DOHH2 (cell line): ENCODE results near the gene CT47C1.

Experiments
- H3F3A ChIP-seq: fragments of 200-600 bp; sonication (generic), shearing (Covaris generic); 2 replicates; pipeline ENCODE4 v1.6.0; 2016; ENCODE audit warnings: antibody characterized with exemption, mild to moderate bottlenecking; ENCODE audit not compliant: control insufficient read depth, insufficient read depth
- H3K27ac ChIP-seq: fragments of 200-600 bp; sonication (generic); 2 replicates; pipeline ENCODE4 v1.5.1; 2014; ENCODE audit warnings: low read depth, mild to moderate bottlenecking, low read length, moderate library complexity
- H3K27me3 ChIP-seq: fragments of 200-600 bp; sonication (generic); 2 replicates; pipeline ENCODE4 v1.6.1; 2014; ENCODE audit warnings: mild to moderate bottlenecking, low read length, mixed read lengths; ENCODE audit not compliant: control insufficient read depth
- H3K36me3 ChIP-seq: fragments of 200-600 bp; sonication (generic); 2 replicates; pipeline ENCODE4 v1.6.1; 2014; ENCODE audit warnings: mild to moderate bottlenecking, low read length, moderate library complexity, mixed read lengths; ENCODE audit not compliant: control insufficient read depth
- H3K4me1 ChIP-seq: fragments of 200-600 bp; sonication (generic); 2 replicates; pipeline ENCODE4 v1.6.1; 2014; ENCODE audit warnings: mild to moderate bottlenecking, low read length, mixed read lengths; ENCODE audit not compliant: control insufficient read depth
- H3K4me2 ChIP-seq: fragments of 200-600 bp; sonication (generic); 2 replicates; pipeline ENCODE4 v1.6.0; 2014; ENCODE audit warnings: mild to moderate bottlenecking, low read length, moderate library complexity
- H3K4me3 ChIP-seq: fragments of 200-600 bp; sonication (generic); 2 replicates; pipeline ENCODE4 v1.5.1; 2014; ENCODE audit warnings: mild to moderate bottlenecking, low read length, mixed read lengths
- H3K79me2 ChIP-seq: fragments of 200-600 bp; sonication (generic); 2 replicates; pipeline ENCODE4 v1.6.1; 2014; ENCODE audit warnings: mild to moderate bottlenecking, low read length, mixed read lengths; ENCODE audit not compliant: control insufficient read depth
- H3K9me2 ChIP-seq: fragments of 200-600 bp; sonication (generic); replicated peaks from 2 replicates; pipeline ENCODE4 v1.6.1; 2014; ENCODE audit warnings: mild to moderate bottlenecking, low read length, mixed read lengths; ENCODE audit not compliant: control insufficient read depth
- H3K9me3 ChIP-seq: fragments of 200-600 bp; sonication (generic); 2 replicates; pipeline ENCODE4 v1.6.1; 2014; ENCODE audit warnings: antibody characterized with exemption, low read length, mixed read lengths; ENCODE audit not compliant: control insufficient read depth, insufficient read depth
- H4K20me1 ChIP-seq: fragments of 200-600 bp; sonication (generic); 2 replicates; pipeline ENCODE4 v1.6.0; 2014; ENCODE audit warnings: low read depth, mild to moderate bottlenecking, antibody characterized with exemption, low read length, moderate library complexity; ENCODE audit not compliant: control insufficient read depth, insufficient read depth
- EZH2phosphoT487 ChIP-seq: fragments of 200-600 bp; sonication (generic); IDR thresholded peaks from 2 replicates; pipeline ENCODE4 v1.6.1; 2017; ENCODE audit warnings: borderline replicate concordance, mild to moderate bottlenecking, antibody characterized with exemption, low read length, moderate library complexity, mixed read lengths
- TF ChIP-seq, protein P1 (sequence below): fragments of 200-600 bp; sonication (generic); IDR thresholded peaks from one replicate; pipeline ENCODE4 v1.5.1; 2014; ENCODE audit warnings: antibody characterized with exemption, mild to moderate bottlenecking, low read depth, low read length; ENCODE audit not compliant: poor library complexity, severe bottlenecking

The CT47C1 gene

DNA sequence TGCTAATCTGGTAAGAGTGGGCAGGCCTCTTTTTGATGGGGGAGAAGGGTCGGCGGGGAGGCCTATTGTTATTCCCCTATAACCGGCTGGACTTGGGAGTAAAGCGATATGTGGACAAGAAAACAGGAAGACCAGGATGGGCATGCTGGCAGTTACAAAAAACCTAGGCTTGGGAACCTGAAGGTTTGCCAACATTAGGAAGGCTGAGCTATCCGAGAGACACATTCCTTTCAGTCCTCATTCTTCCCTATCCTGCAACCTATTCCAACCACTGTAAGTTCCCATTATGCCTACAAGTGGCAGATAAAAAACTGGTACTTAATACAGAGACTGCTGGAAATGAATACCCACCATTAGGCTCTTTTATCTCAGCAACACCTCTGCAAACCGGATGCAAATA, 32.4 kb upstream of the CT47C1 start:
- Histone ChIP-seq H3K27ac (no peak overlapping the region), H3K36me3 (no peaks in the 10 kb centered on the region), H3K4me1 (no peaks in the 10 kb centered on the region), H4K20me1 (no peaks in the 10 kb centered on the region), H3K9me3 (no peaks in the 10 kb centered on the region), H3K4me3 (no peak overlapping the region), H3K9me2 (no peaks in the 10 kb centered on the region), H3K4me2 (no peak overlapping the region), H3F3A (no peaks in the 10 kb centered on the region), H3K79me2 (no peaks in the 10 kb centered on the region), H3K27me3 (no peaks in the 10 kb centered on the region)
- TF ChIP-seq, protein P1, sequence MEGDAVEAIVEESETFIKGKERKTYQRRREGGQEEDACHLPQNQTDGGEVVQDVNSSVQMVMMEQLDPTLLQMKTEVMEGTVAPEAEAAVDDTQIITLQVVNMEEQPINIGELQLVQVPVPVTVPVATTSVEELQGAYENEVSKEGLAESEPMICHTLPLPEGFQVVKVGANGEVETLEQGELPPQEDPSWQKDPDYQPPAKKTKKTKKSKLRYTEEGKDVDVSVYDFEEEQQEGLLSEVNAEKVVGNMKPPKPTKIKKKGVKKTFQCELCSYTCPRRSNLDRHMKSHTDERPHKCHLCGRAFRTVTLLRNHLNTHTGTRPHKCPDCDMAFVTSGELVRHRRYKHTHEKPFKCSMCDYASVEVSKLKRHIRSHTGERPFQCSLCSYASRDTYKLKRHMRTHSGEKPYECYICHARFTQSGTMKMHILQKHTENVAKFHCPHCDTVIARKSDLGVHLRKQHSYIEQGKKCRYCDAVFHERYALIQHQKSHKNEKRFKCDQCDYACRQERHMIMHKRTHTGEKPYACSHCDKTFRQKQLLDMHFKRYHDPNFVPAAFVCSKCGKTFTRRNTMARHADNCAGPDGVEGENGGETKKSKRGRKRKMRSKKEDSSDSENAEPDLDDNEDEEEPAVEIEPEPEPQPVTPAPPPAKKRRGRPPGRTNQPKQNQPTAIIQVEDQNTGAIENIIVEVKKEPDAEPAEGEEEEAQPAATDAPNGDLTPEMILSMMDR = no peak
- TF ChIP-seq EZH2phosphoT487 = no peak

GRCh38 chrX:119041175-119041574, 31.6 kb upstream of the CT47C1 start:
- Histone ChIP-seq H4K20me1 (no peaks in the 10 kb centered on the region), H3K4me1 (no peaks in the 10 kb centered on the region), H3K9me2 (no peaks in the 10 kb centered on the region), H3K27ac (no peak overlapping the region), H3F3A (no peaks in the 10 kb centered on the region), H3K36me3 (no peaks in the 10 kb centered on the region), H3K79me2 (no peaks in the 10 kb centered on the region), H3K4me3 (no peak overlapping the region), H3K4me2 (no peak overlapping the region), H3K27me3 (no peaks in the 10 kb centered on the region), H3K9me3 (no peaks in the 10 kb centered on the region)
- no peak for TF ChIP-seq EZH2phosphoT487

- Histone ChIP-seq H3K9me2 (no peaks in the 10 kb centered on the region), H3K79me2 (no peaks in the 10 kb centered on the region), H4K20me1 (no peaks in the 10 kb centered on the region), H3K9me3 (no peaks in the 10 kb centered on the region), H3K4me2 (no peak overlapping the region), H3K36me3 (no peaks in the 10 kb centered on the region), H3F3A (no peaks in the 10 kb centered on the region), H3K27me3 (no peaks in the 10 kb centered on the region), H3K4me1 (no peaks in the 10 kb centered on the region), H3K27ac (no peak overlapping the region), H3K4me3 (no peak overlapping the region)
- TF ChIP-seq, protein P1 = no peak
- no peak for TF ChIP-seq EZH2phosphoT487
These were observed 30.8 kb upstream of the CT47C1 start for GRCh38 chrX:119042040-119042439.

DNA sequence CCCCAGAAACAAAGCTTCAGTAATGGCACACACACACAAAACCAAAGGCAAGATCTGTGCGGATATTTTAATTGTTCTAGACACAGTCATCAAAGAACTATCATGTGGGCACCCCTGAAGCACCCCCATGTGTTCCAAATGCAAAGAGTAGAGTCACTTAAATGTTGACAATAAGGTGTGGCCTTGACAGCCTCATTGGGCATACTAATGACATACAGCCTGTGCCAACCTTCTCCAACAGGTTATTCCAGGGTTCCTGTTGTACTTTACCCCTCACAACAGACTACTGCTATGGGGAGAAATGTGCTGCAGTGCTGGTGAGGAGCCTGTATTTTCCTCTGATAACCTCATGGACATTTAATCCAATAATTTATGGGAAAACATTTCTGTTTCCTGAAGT, 29.8 kb upstream of the CT47C1 start:
- Histone ChIP-seq H3K9me3 (no peaks in the 10 kb centered on the region), H3K4me2 (no peak overlapping the region), H3K4me1 (no peaks in the 10 kb centered on the region), H3K79me2 (no peaks in the 10 kb centered on the region), H3K4me3 (no peak overlapping the region), H3K9me2 (no peaks in the 10 kb centered on the region), H3K36me3 (no peaks in the 10 kb centered on the region), H4K20me1 (no peaks in the 10 kb centered on the region), H3K27me3 (no peaks in the 10 kb centered on the region), H3F3A (no peaks in the 10 kb centered on the region), H3K27ac (no peak overlapping the region)
- no peak for TF ChIP-seq EZH2phosphoT487
- TF ChIP-seq, protein P1 = no peak
